HCT116 (cell line): ENCODE data around the gene CAMKK1. TPM values are rescaled to one million over a fixed set of nuclear protein-coding genes. Genes with fewer than 3 reads are reported as not detected.

ENCODE experiments used
- ATAC-seq: fragments of 200-7000 bp; cut with Tn5 transposase; 2 replicates; pipeline ENCODE4 v1.9.1; 2020; ENCODE audit warnings: mild to moderate bottlenecking, moderate library complexity
- BruUV-seq: library from RNA; stranded (reverse); fragments of 400-500 nt; replicated peaks from 2 replicates; lab custom pipeline; 2021; lab: Mats Ljungman, UMichigan
- CTCF ChIA-PET: fragments of 300-600 bp; sonication (Branson Sonifier 250); formaldehyde crosslinking; loops from one replicate; lab custom pipeline; 2021; ENCODE audit warnings: antibody characterized with exemption; lab: Charles Lee
- POLR2A ChIA-PET: fragments of 300-600, 350-600 bp; sonication (Branson Sonifier 250); formaldehyde crosslinking; loops from one replicate; lab custom pipeline; 2021; ENCODE audit warnings: antibody characterized with exemption; lab: Charles Lee
- RAD21 ChIA-PET, 2 experiments: fragments of 300-600 bp; sonication (Branson Sonifier 250); formaldehyde crosslinking; loops; one replicate each; lab custom pipeline; 2023; ENCODE audit warnings: low total read pairs in 2 of 2; ENCODE audit not compliant: uncharacterized antibody in 2 of 2, unreplicated experiment in 2 of 2, low non-redundant PET in 1 of 2; lab: Charles Lee
- DNase-seq: peaks from one replicate; pipeline ENCODE4 v3.0.0-alpha.2; 2010; ENCODE audit warnings: low read depth, low spot score
- H2AFZ ChIP-seq: fragments of 200-600 bp; shearing (Covaris generic), sonication (generic); 2 replicates; pipeline ENCODE4 v1.6.1; 2017; ENCODE audit warnings: low read depth, mixed run types, mixed read lengths, antibody characterized with exemption, low read length; ENCODE audit not compliant: poor library complexity, severe bottlenecking
- H3K27ac ChIP-seq: 2 replicates; pipeline ENCODE4 v1.5.1; 2012; ENCODE audit warnings: low read depth, low read length
- H3K27me3 ChIP-seq: fragments of 200-600 bp; sonication (generic); 2 replicates; pipeline ENCODE4 v1.6.1; 2016; ENCODE audit warnings: mixed run types, low read length, mixed read lengths; ENCODE audit not compliant: insufficient read depth
- H3K36me3 ChIP-seq, 2 experiments: fragments of 200-500 bp in 1 of 2; fragments of 200-600 bp in 1 of 2; sonication (Bioruptor generic) in 1 of 2; sonication (generic) in 1 of 2; 2 replicates each; pipeline versions ENCODE4 v1.5.1 to v1.6.1; 2014 to 2016; ENCODE audit warnings: low read length in 2 of 2, inconsistent platforms in 1 of 2, mixed read lengths in 1 of 2, mixed run types in 1 of 2; ENCODE audit not compliant: insufficient read depth in 2 of 2, control insufficient read depth in 1 of 2
- H3K4me1 ChIP-seq, 2 experiments: fragments of 200-600 bp in 1 of 2; sonication (generic) in 1 of 2; 2 replicates each; pipeline versions ENCODE4 v1.5.1 to v1.6.1; 2012 to 2017; ENCODE audit warnings: low read length in 2 of 2, inconsistent platforms in 1 of 2, mild to moderate bottlenecking in 1 of 2, mixed read lengths in 1 of 2, mixed run types in 1 of 2, moderate library complexity in 1 of 2; ENCODE audit not compliant: insufficient read depth in 2 of 2, control insufficient read depth in 1 of 2
- H3K4me2 ChIP-seq: fragments of 200-600 bp; sonication (generic); 2 replicates; pipeline ENCODE4 v1.6.1; 2017; ENCODE audit warnings: mixed run types, low read length, mixed read lengths
- H3K4me3 ChIP-seq, 2 experiments: fragments of 200-600 bp in 1 of 2; sonication (generic) in 1 of 2; replicated peaks in 1 of 2; 2 replicates each; pipeline ENCODE4 v1.5.1; 2011 to 2016; ENCODE audit warnings: low read length in 2 of 2, control low read depth in 1 of 2, low read depth in 1 of 2, mild to moderate bottlenecking in 1 of 2, mixed read lengths in 1 of 2, mixed run types in 1 of 2
- H3K79me2 ChIP-seq: fragments of 200-600 bp; sonication (generic); 2 replicates; pipeline ENCODE4 v1.6.1; 2017; ENCODE audit warnings: mild to moderate bottlenecking, mixed run types, low read length, moderate library complexity, mixed read lengths; ENCODE audit not compliant: insufficient read depth
- H3K9ac ChIP-seq: fragments of 200-600 bp; sonication (generic); 2 replicates; pipeline ENCODE4 v1.6.1; 2016; ENCODE audit warnings: low read length, mixed read lengths
- H3K9me2 ChIP-seq: fragments of 200-600 bp; sonication (generic), shearing (Covaris generic); 2 replicates; pipeline ENCODE4 v1.6.1; 2017; ENCODE audit warnings: mixed run types, mild to moderate bottlenecking, moderate library complexity; ENCODE audit not compliant: insufficient read depth
- H3K9me3 ChIP-seq, 2 experiments: fragments of 200-500 bp in 1 of 2; fragments of 200-600 bp in 1 of 2; sonication (Bioruptor generic) in 1 of 2; sonication (generic) in 1 of 2; 2 replicates each; pipeline ENCODE4 v1.6.1; 2014 to 2017; ENCODE audit warnings: low read length in 2 of 2, mixed read lengths in 2 of 2, inconsistent platforms in 1 of 2, low read depth in 1 of 2, mild to moderate bottlenecking in 1 of 2, mixed run types in 1 of 2, moderate library complexity in 1 of 2; ENCODE audit not compliant: control insufficient read depth in 1 of 2, insufficient read depth in 1 of 2
- H4K20me1 ChIP-seq: fragments of 200-600 bp; sonication (generic), shearing (Covaris generic); 2 replicates; pipeline ENCODE4 v1.6.1; 2017; ENCODE audit warnings: mixed run types, mild to moderate bottlenecking, moderate library complexity; ENCODE audit not compliant: insufficient read depth
- EGR1 ChIP-seq: IDR thresholded peaks from 2 replicates; pipeline ENCODE4 v1.6.1; 2012; ENCODE audit warnings: low read depth
- ELF1 ChIP-seq: IDR thresholded peaks from 2 replicates; pipeline ENCODE4 v1.6.1; 2012; ENCODE audit warnings: low read depth, borderline replicate concordance
- EZH2phosphoT487 ChIP-seq: fragments of 200-600 bp; IDR thresholded peaks from 2 replicates; pipeline ENCODE4 v1.6.1; 2018; ENCODE audit warnings: antibody characterized with exemption, borderline replicate concordance
- FOSL1 ChIP-seq: IDR thresholded peaks from 2 replicates; pipeline ENCODE4 v1.6.1; 2012; ENCODE audit warnings: low read depth
- JUND ChIP-seq: IDR thresholded peaks from 2 replicates; pipeline ENCODE4 v1.6.1; 2012
- POLR2A ChIP-seq: IDR thresholded peaks from 2 replicates; pipeline ENCODE4 v1.7.0; 2011; ENCODE audit warnings: borderline replicate concordance; ENCODE audit not compliant: insufficient read depth, insufficient read length; ENCODE audit errors: extremely low read depth
- SRF ChIP-seq: IDR thresholded peaks from 2 replicates; pipeline ENCODE4 v1.6.1; 2012; ENCODE audit warnings: low read depth
- YY1 ChIP-seq: IDR thresholded peaks from 2 replicates; pipeline ENCODE4 v1.6.1; 2011; ENCODE audit warnings: low read length, low read depth, moderate library complexity, mild to moderate bottlenecking; ENCODE audit not compliant: insufficient replicate concordance; ENCODE audit errors: extremely low read depth
- ZFX ChIP-seq: fragments of 450-650 bp; IDR thresholded peaks from 2 replicates; pipeline ENCODE4 v1.6.1; 2017
- ZNF274 ChIP-seq: fragments of 200-500 bp; sonication (Bioruptor generic); IDR thresholded peaks from 2 replicates; pipeline ENCODE4 v1.6.1; 2014; ENCODE audit warnings: mild to moderate bottlenecking, low read depth, low read length, inconsistent platforms
- intact Hi-C: fragments of 100-400 bp; cut with micrococcal nuclease; formaldehyde crosslinking; loops from 2 replicates; pipeline ENCODE4 v1.10.0; 2022
- total RNA-seq: library from RNA; stranded (reverse); gene quantifications from one replicate; pipeline ENCODE4 v1.2.1, GENCODE V29; 2021; ENCODE audit not compliant: unreplicated experiment
- TF ChIP-seq, protein P1 (sequence below): IDR thresholded peaks from 2 replicates; pipeline ENCODE4 v1.6.1; 2012; ENCODE audit warnings: low read depth
- TF ChIP-seq, protein P2 (sequence below): IDR thresholded peaks from 2 replicates; pipeline ENCODE4 v1.6.1; 2011; ENCODE audit warnings: mild to moderate bottlenecking, low read length, moderate library complexity; ENCODE audit not compliant: insufficient replicate concordance; ENCODE audit errors: extremely low read depth
- TF ChIP-seq, protein P3 (sequence below): IDR thresholded peaks from 2 replicates; pipeline ENCODE4 v1.6.1; 2012
- TF ChIP-seq, protein P4 (sequence below): IDR thresholded peaks from 2 replicates; pipeline ENCODE4 v1.6.1; 2012
- TF ChIP-seq, protein P5 (sequence below), 3 experiments: fragments of 200-600 bp in 1 of 3; sonication (generic) in 1 of 3; IDR thresholded peaks in 2 of 3; conservative IDR thresholded peaks in 1 of 3; 2 replicates each; pipeline ENCODE4 v1.5.1; 2012 to 2017; ENCODE audit warnings: low read depth in 2 of 3, low read length in 2 of 3, antibody characterized with exemption in 1 of 3, borderline replicate concordance in 1 of 3, control low read depth in 1 of 3, mild to moderate bottlenecking in 1 of 3, mixed read lengths in 1 of 3, mixed run types in 1 of 3, moderate library complexity in 1 of 3; ENCODE audit not compliant: insufficient read depth in 1 of 3

Gene CAMKK1
- total RNA-seq, 1 experiment from 2014 or later = 10.6 TPM

DNA sequence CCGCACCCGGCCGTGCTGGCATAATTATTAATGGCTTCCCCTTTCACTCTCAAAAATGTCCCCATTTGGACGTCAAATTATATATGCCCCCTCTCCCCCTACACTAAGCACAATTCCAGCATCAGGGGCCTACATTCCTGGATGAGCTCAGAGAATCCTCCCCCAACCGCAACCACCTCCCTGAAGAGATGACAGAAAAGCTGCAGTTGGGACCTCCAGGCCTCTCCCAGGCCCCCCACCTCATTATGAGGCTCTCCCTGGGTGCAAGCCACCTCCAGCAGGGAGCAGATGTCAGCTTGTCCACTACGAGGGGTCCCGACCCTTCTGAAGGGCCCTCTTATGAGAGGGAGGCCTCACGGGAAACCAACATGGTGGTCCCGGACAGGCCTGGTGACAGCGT lies 28.3 kb downstream of the CAMKK1 start:
- ChIA-PET CTCF (interaction anchor here (1.3 to 1.5 kb wide), 3 partner anchors 18 to 127 kb away, joined by 3 to 6 read pairs (median 5); partner anchors contain the start of gene NCBP3), RAD21 (interaction anchor here in 1 of 2 experiments (0.7 kb wide), 1 partner anchor 11 kb away, joined by 3 read pairs; no protein-coding TSS in a partner anchor), POLR2A (no interaction called here)
- H3K27ac ChIP-seq = no peak overlapping the region
- no peaks in the 10 kb centered on the region for H3K9me3 ChIP-seq
- no peaks in the 10 kb centered on the region for H3K27me3 ChIP-seq
- no peak overlapping the region for H3K4me3 ChIP-seq
- DNase-seq = no peak
- intact Hi-C loops = loop anchor here (5.0 kb wide), 1 partner anchor 213 kb away; no protein-coding TSS in a partner anchor
- no peaks in the 10 kb centered on the region for H3K4me1 ChIP-seq
- H3K79me2 ChIP-seq = no peaks in the 10 kb centered on the region
- ATAC-seq = no peak
- peaks cover 0 to 8% of the 10 kb centered on the region in 2 experiments; a peak in 1 of 4 replicates for H3K36me3 ChIP-seq
- H4K20me1 ChIP-seq = no peaks in the 10 kb centered on the region
- BruUV-seq = no TSS peak
- H3K9me2 ChIP-seq = no peaks in the 10 kb centered on the region
- TF ChIP-seq, protein P1, sequence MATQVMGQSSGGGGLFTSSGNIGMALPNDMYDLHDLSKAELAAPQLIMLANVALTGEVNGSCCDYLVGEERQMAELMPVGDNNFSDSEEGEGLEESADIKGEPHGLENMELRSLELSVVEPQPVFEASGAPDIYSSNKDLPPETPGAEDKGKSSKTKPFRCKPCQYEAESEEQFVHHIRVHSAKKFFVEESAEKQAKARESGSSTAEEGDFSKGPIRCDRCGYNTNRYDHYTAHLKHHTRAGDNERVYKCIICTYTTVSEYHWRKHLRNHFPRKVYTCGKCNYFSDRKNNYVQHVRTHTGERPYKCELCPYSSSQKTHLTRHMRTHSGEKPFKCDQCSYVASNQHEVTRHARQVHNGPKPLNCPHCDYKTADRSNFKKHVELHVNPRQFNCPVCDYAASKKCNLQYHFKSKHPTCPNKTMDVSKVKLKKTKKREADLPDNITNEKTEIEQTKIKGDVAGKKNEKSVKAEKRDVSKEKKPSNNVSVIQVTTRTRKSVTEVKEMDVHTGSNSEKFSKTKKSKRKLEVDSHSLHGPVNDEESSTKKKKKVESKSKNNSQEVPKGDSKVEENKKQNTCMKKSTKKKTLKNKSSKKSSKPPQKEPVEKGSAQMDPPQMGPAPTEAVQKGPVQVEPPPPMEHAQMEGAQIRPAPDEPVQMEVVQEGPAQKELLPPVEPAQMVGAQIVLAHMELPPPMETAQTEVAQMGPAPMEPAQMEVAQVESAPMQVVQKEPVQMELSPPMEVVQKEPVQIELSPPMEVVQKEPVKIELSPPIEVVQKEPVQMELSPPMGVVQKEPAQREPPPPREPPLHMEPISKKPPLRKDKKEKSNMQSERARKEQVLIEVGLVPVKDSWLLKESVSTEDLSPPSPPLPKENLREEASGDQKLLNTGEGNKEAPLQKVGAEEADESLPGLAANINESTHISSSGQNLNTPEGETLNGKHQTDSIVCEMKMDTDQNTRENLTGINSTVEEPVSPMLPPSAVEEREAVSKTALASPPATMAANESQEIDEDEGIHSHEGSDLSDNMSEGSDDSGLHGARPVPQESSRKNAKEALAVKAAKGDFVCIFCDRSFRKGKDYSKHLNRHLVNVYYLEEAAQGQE = no peak
- TF ChIP-seq YY1 (no peak), SRF (no peak), POLR2A (no peak), ZNF274 (no peak), EZH2phosphoT487 (no peak), ELF1 (no peak), EGR1 (no peak), JUND (no peak), FOSL1 (no peak), ZFX (no peak)
- TF ChIP-seq, protein P2, sequence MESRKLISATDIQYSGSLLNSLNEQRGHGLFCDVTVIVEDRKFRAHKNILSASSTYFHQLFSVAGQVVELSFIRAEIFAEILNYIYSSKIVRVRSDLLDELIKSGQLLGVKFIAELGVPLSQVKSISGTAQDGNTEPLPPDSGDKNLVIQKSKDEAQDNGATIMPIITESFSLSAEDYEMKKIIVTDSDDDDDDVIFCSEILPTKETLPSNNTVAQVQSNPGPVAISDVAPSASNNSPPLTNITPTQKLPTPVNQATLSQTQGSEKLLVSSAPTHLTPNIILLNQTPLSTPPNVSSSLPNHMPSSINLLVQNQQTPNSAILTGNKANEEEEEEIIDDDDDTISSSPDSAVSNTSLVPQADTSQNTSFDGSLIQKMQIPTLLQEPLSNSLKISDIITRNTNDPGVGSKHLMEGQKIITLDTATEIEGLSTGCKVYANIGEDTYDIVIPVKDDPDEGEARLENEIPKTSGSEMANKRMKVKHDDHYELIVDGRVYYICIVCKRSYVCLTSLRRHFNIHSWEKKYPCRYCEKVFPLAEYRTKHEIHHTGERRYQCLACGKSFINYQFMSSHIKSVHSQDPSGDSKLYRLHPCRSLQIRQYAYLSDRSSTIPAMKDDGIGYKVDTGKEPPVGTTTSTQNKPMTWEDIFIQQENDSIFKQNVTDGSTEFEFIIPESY = no peak
- TF ChIP-seq, protein P3, sequence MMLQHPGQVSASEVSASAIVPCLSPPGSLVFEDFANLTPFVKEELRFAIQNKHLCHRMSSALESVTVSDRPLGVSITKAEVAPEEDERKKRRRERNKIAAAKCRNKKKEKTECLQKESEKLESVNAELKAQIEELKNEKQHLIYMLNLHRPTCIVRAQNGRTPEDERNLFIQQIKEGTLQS = no peak
- TF ChIP-seq, protein P4, sequence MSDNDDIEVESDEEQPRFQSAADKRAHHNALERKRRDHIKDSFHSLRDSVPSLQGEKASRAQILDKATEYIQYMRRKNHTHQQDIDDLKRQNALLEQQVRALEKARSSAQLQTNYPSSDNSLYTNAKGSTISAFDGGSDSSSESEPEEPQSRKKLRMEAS = no peak
- TF ChIP-seq, protein P5, sequence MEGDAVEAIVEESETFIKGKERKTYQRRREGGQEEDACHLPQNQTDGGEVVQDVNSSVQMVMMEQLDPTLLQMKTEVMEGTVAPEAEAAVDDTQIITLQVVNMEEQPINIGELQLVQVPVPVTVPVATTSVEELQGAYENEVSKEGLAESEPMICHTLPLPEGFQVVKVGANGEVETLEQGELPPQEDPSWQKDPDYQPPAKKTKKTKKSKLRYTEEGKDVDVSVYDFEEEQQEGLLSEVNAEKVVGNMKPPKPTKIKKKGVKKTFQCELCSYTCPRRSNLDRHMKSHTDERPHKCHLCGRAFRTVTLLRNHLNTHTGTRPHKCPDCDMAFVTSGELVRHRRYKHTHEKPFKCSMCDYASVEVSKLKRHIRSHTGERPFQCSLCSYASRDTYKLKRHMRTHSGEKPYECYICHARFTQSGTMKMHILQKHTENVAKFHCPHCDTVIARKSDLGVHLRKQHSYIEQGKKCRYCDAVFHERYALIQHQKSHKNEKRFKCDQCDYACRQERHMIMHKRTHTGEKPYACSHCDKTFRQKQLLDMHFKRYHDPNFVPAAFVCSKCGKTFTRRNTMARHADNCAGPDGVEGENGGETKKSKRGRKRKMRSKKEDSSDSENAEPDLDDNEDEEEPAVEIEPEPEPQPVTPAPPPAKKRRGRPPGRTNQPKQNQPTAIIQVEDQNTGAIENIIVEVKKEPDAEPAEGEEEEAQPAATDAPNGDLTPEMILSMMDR (IDR thresholded peaks at IDR 0.05 in 2 of 3, conservative IDR thresholded peaks at IDR 0.05 in 1 of 3; ENCODE audit: borderline replicate concordance in 1 of 3, insufficient read depth in 1 of 3, low read depth in 2 of 3, low read length in 2 of 3) = no peak
- no peak overlapping the region for H3K9ac ChIP-seq
- H2AFZ ChIP-seq = no peak overlapping the region
- no peak overlapping the region for H3K4me2 ChIP-seq
